ENCODE results near the gene FBH1. TPM values are rescaled to one million over a fixed set of nuclear protein-coding genes. Genes with fewer than 3 reads are reported as not detected.

The FBH1 gene
- total RNA-seq, 1 donor from 2014 or later, result 37.7 TPM

GRCh38 chr10:5869156-5869555, 20.9 kb upstream of the FBH1 start:
- Histone ChIP-seq H3K79me2 (ENCODE audit: low read depth) (no peaks in the 10 kb centered on the region), H3K4me3 (no peak overlapping the region), H3K9ac (no peak overlapping the region), H3K36me3 (no peaks in the 10 kb centered on the region), H3K4me2 (no peak overlapping the region), H2AFZ (replicated peaks) (no peak overlapping the region), H3F3A (ENCODE audit: low read depth) (no peaks in the 10 kb centered on the region), H4K20me1 (ENCODE audit: low read depth) (no peaks in the 10 kb centered on the region), H3K27ac (no peak overlapping the region), H3K4me1 (no peaks in the 10 kb centered on the region), H3K9me3 (ENCODE audit: low read depth) (no peaks in the 10 kb centered on the region), H3K27me3 (no peaks in the 10 kb centered on the region)
- no peak for TF ChIP-seq EZH2 (IDR thresholded peaks at IDR 0.05)
- no peak for TF ChIP-seq CTCF (IDR thresholded peaks at IDR 0.05)
- Mint-ChIP-seq H3K9me3 (peaks cover 10% of the 10 kb centered on the region), H3K4me1 (no peaks in the 10 kb centered on the region), H3K4me3 (no peak overlapping the region), H3K36me3 (peaks cover 22% of the 10 kb centered on the region), H3K27me3 (ENCODE audit: insufficient read depth, low read depth) (peaks cover 9% of the 10 kb centered on the region), H3K27ac (no peak overlapping the region)
- no peak for DNase-seq (ENCODE audit: low spot score)

- Histone ChIP-seq H3K4me3 (no peak overlapping the region), H2AFZ (replicated peaks) (no peak overlapping the region), H3K4me2 (no peak overlapping the region), H3K27ac (no peak overlapping the region), H3K9me3 (ENCODE audit: low read depth) (no peaks in the 10 kb centered on the region), H3K27me3 (no peaks in the 10 kb centered on the region), H3F3A (ENCODE audit: low read depth) (peaks cover 5% of the 10 kb centered on the region), H3K79me2 (ENCODE audit: low read depth) (no peaks in the 10 kb centered on the region), H3K36me3 (no peaks in the 10 kb centered on the region), H4K20me1 (ENCODE audit: low read depth) (no peaks in the 10 kb centered on the region), H3K9ac (no peak overlapping the region), H3K4me1 (no peaks in the 10 kb centered on the region)
- peaks cover 10% of the 10 kb centered on the region for H3K9me3 Mint-ChIP-seq
- no peaks in the 10 kb centered on the region for H3K4me1 Mint-ChIP-seq
- peak overlapping the region; percentile 24 for H3K27ac Mint-ChIP-seq
- TF ChIP-seq EZH2phosphoT487 (IDR thresholded peaks at IDR 0.05), result no peak
- TF ChIP-seq CTCF (IDR thresholded peaks at IDR 0.05), result no peak
- no peak for TF ChIP-seq EZH2 (IDR thresholded peaks at IDR 0.05)
- H3K4me3 Mint-ChIP-seq, result no peak overlapping the region
- H3K27me3 Mint-ChIP-seq (ENCODE audit: insufficient read depth, low read depth), result peaks cover 3% of the 10 kb centered on the region
- no peak for DNase-seq (ENCODE audit: low spot score)
- H3K36me3 Mint-ChIP-seq, result peaks cover 22% of the 10 kb centered on the region
These were observed 18.4 kb upstream of the FBH1 start for GRCh38 chr10:5871596-5871995.

GRCh38 chr10:5873515-5873995, 16.5 kb upstream of the FBH1 start:
- H2AFZ ChIP-seq (replicated peaks), result no peak overlapping the region
- H3K4me3 ChIP-seq, result no peak overlapping the region
- Mint-ChIP-seq H3K4me3 (peak overlapping the region; percentile 1), H3K27ac (no peak overlapping the region), H3K27me3 (ENCODE audit: insufficient read depth, low read depth) (peaks cover 2% of the 10 kb centered on the region), H3K9me3 (peaks cover 3% of the 10 kb centered on the region), H3K36me3 (peaks cover 25% of the 10 kb centered on the region), H3K4me1 (no peaks in the 10 kb centered on the region)
- no peaks in the 10 kb centered on the region for H3K4me1 ChIP-seq
- H3F3A ChIP-seq (ENCODE audit: low read depth), result peaks cover 5% of the 10 kb centered on the region
- no peak overlapping the region for H3K27ac ChIP-seq
- no peaks in the 10 kb centered on the region for H3K9me3 ChIP-seq (ENCODE audit: low read depth)
- TF ChIP-seq CTCF (IDR thresholded peaks at IDR 0.05) (peak; percentile 78), EZH2 (IDR thresholded peaks at IDR 0.05) (no peak)
- DNase-seq (ENCODE audit: low spot score), result peak; percentile 70
- H3K4me2 ChIP-seq, result no peak overlapping the region
- peaks cover 4% of the 10 kb centered on the region for H3K36me3 ChIP-seq
- H4K20me1 ChIP-seq (ENCODE audit: low read depth), result no peaks in the 10 kb centered on the region
- H3K9ac ChIP-seq, result no peak overlapping the region
- no peaks in the 10 kb centered on the region for H3K27me3 ChIP-seq
- H3K79me2 ChIP-seq (ENCODE audit: low read depth), result no peaks in the 10 kb centered on the region

Data from neural progenitor cell (in vitro differentiated cells).